Measurements from ENCODE around the gene FRY.

FRY gene

DNA sequence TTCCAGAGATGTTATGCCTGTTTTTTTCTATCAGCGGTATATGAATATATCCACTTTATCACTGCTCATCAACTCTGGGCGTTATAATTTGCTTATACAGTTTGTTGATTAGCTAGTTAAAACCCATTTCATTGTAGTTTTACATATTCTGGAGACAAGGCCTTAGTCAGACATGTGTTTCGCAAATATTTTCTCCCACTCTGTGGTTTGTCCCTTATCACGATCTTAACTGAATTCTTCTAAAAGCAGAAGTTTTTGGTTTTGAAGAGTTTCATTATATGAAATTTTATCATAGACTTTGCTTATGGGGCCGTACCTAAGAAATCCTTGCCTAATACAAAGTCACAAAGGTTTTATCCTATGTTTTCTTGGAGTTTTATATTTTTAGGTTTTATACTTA, 84.6 kb downstream of the FRY start:
- no peak for TF ChIP-seq FOXP2 (optimal IDR thresholded peaks at IDR 0.05; ENCODE audit: borderline replicate concordance, extremely low read depth, extremely low read length, insufficient read depth)
- no peak for TF ChIP-seq TAF1 (IDR thresholded peaks at IDR 0.05; ENCODE audit: borderline replicate concordance, insufficient read depth, low read length)
- TF ChIP-seq, protein P1, sequence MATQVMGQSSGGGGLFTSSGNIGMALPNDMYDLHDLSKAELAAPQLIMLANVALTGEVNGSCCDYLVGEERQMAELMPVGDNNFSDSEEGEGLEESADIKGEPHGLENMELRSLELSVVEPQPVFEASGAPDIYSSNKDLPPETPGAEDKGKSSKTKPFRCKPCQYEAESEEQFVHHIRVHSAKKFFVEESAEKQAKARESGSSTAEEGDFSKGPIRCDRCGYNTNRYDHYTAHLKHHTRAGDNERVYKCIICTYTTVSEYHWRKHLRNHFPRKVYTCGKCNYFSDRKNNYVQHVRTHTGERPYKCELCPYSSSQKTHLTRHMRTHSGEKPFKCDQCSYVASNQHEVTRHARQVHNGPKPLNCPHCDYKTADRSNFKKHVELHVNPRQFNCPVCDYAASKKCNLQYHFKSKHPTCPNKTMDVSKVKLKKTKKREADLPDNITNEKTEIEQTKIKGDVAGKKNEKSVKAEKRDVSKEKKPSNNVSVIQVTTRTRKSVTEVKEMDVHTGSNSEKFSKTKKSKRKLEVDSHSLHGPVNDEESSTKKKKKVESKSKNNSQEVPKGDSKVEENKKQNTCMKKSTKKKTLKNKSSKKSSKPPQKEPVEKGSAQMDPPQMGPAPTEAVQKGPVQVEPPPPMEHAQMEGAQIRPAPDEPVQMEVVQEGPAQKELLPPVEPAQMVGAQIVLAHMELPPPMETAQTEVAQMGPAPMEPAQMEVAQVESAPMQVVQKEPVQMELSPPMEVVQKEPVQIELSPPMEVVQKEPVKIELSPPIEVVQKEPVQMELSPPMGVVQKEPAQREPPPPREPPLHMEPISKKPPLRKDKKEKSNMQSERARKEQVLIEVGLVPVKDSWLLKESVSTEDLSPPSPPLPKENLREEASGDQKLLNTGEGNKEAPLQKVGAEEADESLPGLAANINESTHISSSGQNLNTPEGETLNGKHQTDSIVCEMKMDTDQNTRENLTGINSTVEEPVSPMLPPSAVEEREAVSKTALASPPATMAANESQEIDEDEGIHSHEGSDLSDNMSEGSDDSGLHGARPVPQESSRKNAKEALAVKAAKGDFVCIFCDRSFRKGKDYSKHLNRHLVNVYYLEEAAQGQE (IDR thresholded peaks at IDR 0.05; ENCODE audit: insufficient read depth in 1 of 2, low read depth in 2 of 2, low read length in 2 of 2): no peak
- no peak for TF ChIP-seq SIN3A (IDR thresholded peaks at IDR 0.05; ENCODE audit: borderline replicate concordance, insufficient read depth, low read length)
- TF ChIP-seq POLR2AphosphoS5 (IDR thresholded peaks at IDR 0.05; ENCODE audit: low read depth, low read length): no peak

DNA sequence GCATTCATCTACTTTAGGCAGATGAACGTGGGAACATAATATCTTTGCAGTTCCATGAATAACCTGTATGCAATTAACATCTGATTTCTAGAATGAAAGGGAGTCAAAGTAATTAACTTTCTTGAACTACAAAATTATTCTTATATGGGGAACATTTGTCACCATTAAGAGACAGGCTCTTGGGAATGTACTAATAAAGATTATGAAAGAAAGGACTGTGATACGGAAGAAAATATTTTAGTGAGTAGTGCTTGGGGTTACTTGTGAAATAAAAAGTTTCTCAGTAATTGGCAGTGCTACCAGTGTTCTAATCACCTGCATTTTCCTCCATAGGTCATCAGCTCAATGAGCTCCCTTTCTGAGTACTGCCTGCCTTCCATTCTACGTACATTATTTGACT, 85.4 kb downstream of the FRY start:
- TF ChIP-seq SIN3A (IDR thresholded peaks at IDR 0.05; ENCODE audit: borderline replicate concordance, insufficient read depth, low read length) (no peak), TAF1 (IDR thresholded peaks at IDR 0.05; ENCODE audit: borderline replicate concordance, insufficient read depth, low read length) (no peak), POLR2AphosphoS5 (IDR thresholded peaks at IDR 0.05; ENCODE audit: low read depth, low read length) (no peak), FOXP2 (optimal IDR thresholded peaks at IDR 0.05; ENCODE audit: borderline replicate concordance, extremely low read depth, extremely low read length, insufficient read depth) (no peak)
- TF ChIP-seq, protein P1 (IDR thresholded peaks at IDR 0.05; ENCODE audit: insufficient read depth in 1 of 2, low read depth in 2 of 2, low read length in 2 of 2): no peak

DNA sequence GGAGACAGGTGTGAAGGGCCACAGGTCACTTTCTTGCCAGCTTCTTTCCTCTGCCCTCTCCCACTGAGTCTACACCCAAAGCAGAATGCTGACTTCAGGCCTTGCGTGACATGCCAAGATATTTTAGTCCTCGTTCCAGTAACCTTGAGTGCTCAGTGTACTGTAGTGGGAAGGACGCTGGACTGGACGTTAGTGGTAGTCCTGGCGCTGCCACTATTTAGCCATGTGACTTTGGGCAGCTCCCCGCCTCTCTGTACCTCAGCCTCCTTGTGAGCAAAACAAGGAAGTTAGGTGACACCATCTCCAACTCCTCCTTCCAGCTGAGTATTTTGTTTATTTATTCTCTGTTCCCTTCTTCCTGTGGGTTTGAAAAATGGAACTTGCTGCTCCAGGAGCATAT, 86.1 kb downstream of the FRY start:
- TF ChIP-seq FOXP2 (optimal IDR thresholded peaks at IDR 0.05; ENCODE audit: borderline replicate concordance, extremely low read depth, extremely low read length, insufficient read depth) (no peak), TAF1 (IDR thresholded peaks at IDR 0.05; ENCODE audit: borderline replicate concordance, insufficient read depth, low read length) (no peak), SIN3A (IDR thresholded peaks at IDR 0.05; ENCODE audit: borderline replicate concordance, insufficient read depth, low read length) (no peak)

DNA sequence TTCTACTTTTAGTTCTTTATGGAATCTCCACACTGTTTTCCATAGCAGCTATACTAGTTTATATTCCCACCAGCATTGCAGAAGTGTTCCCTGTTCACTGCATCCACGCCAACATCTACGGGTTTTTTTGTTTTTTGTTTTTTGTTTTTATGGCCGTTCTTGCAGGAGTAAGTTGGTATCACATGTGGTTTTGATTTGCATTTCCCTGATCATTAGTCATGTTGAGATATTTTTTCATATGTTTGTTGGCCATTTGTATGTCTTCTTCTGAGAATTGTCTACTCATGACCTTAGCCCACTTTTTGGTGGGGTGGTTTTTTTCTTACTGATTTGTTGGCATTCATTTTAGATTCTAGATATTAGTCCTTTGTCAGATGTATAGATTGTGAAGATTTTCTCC, 89.7 kb downstream of the FRY start:
- TF ChIP-seq FOXP2 (optimal IDR thresholded peaks at IDR 0.05; ENCODE audit: borderline replicate concordance, extremely low read depth, extremely low read length, insufficient read depth) (no peak), POLR2AphosphoS5 (IDR thresholded peaks at IDR 0.05; ENCODE audit: low read depth, low read length) (no peak)

DNA sequence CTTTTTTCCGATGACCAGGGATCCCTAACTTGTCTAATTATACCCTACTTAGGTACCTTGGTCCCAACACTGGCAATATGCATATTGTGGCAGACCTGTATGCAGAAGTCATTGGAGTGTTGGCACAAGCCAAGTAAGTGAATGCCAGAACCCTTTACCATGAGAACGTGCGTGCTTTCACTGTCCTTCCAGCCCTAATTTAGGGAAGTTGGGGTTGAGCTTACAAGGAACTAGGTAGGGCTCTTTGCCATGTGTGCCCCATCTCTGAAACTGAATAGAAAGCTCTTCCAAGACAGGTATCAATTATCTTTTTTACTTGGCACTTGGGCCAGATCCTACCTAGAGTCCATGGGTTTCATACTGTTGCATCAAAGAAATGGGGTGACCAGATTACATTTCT, 93.2 kb downstream of the FRY start:
- no peak for TF ChIP-seq FOXP2 (optimal IDR thresholded peaks at IDR 0.05; ENCODE audit: borderline replicate concordance, extremely low read depth, extremely low read length, insufficient read depth)
- no peak for TF ChIP-seq SIN3A (IDR thresholded peaks at IDR 0.05; ENCODE audit: borderline replicate concordance, insufficient read depth, low read length)
- no peak for TF ChIP-seq POLR2AphosphoS5 (IDR thresholded peaks at IDR 0.05; ENCODE audit: low read depth, low read length)
- no peak for TF ChIP-seq TAF1 (IDR thresholded peaks at IDR 0.05; ENCODE audit: borderline replicate concordance, insufficient read depth, low read length)
- TF ChIP-seq, protein P1 (IDR thresholded peaks at IDR 0.05; ENCODE audit: insufficient read depth in 1 of 2, low read depth in 2 of 2, low read length in 2 of 2): no peak

DNA sequence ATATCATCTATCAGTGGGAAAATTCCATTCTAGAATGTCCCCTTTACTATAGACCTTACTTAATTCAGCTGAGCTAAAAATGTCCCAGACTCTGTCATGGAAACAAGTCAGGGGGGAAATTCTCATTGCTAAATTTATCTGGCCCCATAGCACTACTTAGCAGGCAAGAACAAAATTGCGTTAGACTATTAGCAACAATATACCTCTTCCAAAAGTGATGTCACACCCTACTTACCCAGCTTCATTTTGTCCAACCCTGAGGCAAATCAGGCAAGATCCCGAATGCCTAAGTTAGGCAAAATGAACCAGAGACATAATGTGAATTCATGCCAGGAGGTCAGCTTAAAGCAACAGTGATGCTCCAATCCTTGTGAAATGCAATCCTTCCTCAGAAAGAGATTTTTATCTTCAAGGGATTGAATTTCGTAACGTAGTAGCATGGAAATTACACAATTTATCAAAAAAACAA, 93.7 kb downstream of the FRY start:
- no peak for TF ChIP-seq SIN3A (IDR thresholded peaks at IDR 0.05; ENCODE audit: borderline replicate concordance, insufficient read depth, low read length)
- TF ChIP-seq, protein P1 (IDR thresholded peaks at IDR 0.05; ENCODE audit: insufficient read depth in 1 of 2, low read depth in 2 of 2, low read length in 2 of 2): no peak
- no peak for TF ChIP-seq TAF1 (IDR thresholded peaks at IDR 0.05; ENCODE audit: borderline replicate concordance, insufficient read depth, low read length)
- no peak for TF ChIP-seq FOXP2 (optimal IDR thresholded peaks at IDR 0.05; ENCODE audit: borderline replicate concordance, extremely low read depth, extremely low read length, insufficient read depth)
- TF ChIP-seq POLR2AphosphoS5 (IDR thresholded peaks at IDR 0.05; ENCODE audit: low read depth, low read length): no peak
